ENCODE results near the gene LRRTM4. TPM values are rescaled to one million over a fixed set of nuclear protein-coding genes. Genes with fewer than 3 reads are reported as not detected.

Gene LRRTM4
- polyA plus RNA-seq, 1 experiment = not detected

DNA sequence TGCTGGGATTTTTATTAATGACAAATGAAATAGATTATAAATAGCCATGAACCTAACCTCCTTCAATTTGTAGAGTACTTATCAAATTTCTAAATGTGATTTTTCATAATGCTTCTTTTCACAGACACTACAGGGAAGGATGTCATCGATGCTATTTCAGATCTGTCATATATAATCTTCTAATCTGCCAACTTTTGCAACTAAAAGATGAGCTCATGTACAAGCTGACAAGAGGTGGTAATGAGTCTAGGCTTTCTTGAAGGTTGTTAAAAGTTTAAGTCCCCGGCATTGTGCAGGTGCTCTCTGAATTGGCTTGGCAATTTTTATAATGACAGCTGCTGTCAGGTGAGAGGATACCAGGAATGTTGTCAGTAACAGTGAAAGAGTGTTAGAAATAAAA, 320.4 kb downstream of the LRRTM4 start:
- TF ChIP-seq, protein P1, sequence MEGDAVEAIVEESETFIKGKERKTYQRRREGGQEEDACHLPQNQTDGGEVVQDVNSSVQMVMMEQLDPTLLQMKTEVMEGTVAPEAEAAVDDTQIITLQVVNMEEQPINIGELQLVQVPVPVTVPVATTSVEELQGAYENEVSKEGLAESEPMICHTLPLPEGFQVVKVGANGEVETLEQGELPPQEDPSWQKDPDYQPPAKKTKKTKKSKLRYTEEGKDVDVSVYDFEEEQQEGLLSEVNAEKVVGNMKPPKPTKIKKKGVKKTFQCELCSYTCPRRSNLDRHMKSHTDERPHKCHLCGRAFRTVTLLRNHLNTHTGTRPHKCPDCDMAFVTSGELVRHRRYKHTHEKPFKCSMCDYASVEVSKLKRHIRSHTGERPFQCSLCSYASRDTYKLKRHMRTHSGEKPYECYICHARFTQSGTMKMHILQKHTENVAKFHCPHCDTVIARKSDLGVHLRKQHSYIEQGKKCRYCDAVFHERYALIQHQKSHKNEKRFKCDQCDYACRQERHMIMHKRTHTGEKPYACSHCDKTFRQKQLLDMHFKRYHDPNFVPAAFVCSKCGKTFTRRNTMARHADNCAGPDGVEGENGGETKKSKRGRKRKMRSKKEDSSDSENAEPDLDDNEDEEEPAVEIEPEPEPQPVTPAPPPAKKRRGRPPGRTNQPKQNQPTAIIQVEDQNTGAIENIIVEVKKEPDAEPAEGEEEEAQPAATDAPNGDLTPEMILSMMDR (IDR thresholded peaks at IDR 0.05; ENCODE audit: insufficient read depth, low read depth, low read length) = no peak
- H3K27me3 ChIP-seq (ENCODE audit: control insufficient read depth, insufficient read depth, low read length) = no peaks in the 10 kb centered on the region
- H3K36me3 ChIP-seq (ENCODE audit: control insufficient read depth, insufficient read depth, low read length) = no peaks in the 10 kb centered on the region
- DNase-seq (ENCODE audit: low read depth) = no peak
- ChIA-PET POLR2A (no interaction called here), CTCF (no interaction called here)
- H3K4me3 ChIP-seq (ENCODE audit: low read depth, low read length) = no peak overlapping the region

GRCh38 chr2:77199411-77199810, 322.8 kb downstream of the LRRTM4 start:
- DNase-seq (ENCODE audit: low read depth) = no peak
- no peaks in the 10 kb centered on the region for H3K36me3 ChIP-seq (ENCODE audit: control insufficient read depth, insufficient read depth, low read length)
- TF ChIP-seq, protein P1 (IDR thresholded peaks at IDR 0.05; ENCODE audit: insufficient read depth, low read depth, low read length) = no peak
- no peaks in the 10 kb centered on the region for H3K27me3 ChIP-seq (ENCODE audit: control insufficient read depth, insufficient read depth, low read length)
- ChIA-PET POLR2A (no interaction called here), CTCF (interaction anchor here (0.7 kb wide), 1 partner anchor 192 kb away, joined by 3 read pairs; no protein-coding TSS in a partner anchor)
- H3K4me3 ChIP-seq (ENCODE audit: low read depth, low read length) = no peak overlapping the region

- no peak for DNase-seq (ENCODE audit: low read depth)
- POLR2A ChIA-PET = no interaction called here
- CTCF ChIA-PET = no interaction called here
- TF ChIP-seq, protein P1 (IDR thresholded peaks at IDR 0.05; ENCODE audit: insufficient read depth, low read depth, low read length) = no peak
- Histone ChIP-seq H3K36me3 (ENCODE audit: control insufficient read depth, insufficient read depth, low read length) (no peaks in the 10 kb centered on the region), H3K4me3 (ENCODE audit: low read depth, low read length) (no peak overlapping the region), H3K27me3 (ENCODE audit: control insufficient read depth, insufficient read depth, low read length) (no peaks in the 10 kb centered on the region)
Observed at GRCh38 chr2:77193858-77194448, 328.2 kb downstream of the LRRTM4 start.

DNA sequence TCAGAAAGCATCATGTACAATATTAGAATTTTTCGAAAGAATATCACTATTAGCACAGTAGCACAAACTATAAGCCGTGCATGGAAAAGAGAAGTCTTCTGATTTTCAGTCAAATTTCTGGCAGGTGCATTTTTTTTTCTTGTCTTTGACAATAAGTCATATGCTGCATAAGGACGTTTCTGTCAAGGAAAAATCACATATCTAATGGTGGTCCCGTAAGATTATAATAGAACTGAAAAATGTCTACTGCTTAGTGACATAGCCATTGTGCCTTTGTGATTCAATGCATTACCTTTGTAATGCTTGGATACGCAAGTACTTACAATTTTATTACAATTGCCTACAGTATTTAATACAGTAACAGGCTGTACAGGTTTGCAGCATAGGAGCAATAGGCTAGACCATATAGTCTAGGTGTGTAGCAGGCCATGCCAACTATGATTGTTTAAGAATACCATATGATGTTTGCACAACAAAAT, 329.3 kb downstream of the LRRTM4 start:
- Histone ChIP-seq H3K4me3 (ENCODE audit: low read depth, low read length) (no peak overlapping the region), H3K36me3 (ENCODE audit: control insufficient read depth, insufficient read depth, low read length) (no peaks in the 10 kb centered on the region), H3K27me3 (ENCODE audit: control insufficient read depth, insufficient read depth, low read length) (no peaks in the 10 kb centered on the region)
- ChIA-PET POLR2A (no interaction called here), CTCF (no interaction called here)
- no peak for DNase-seq (ENCODE audit: low read depth)
- TF ChIP-seq, protein P1 (IDR thresholded peaks at IDR 0.05; ENCODE audit: insufficient read depth, low read depth, low read length) = no peak

- POLR2A ChIA-PET = no interaction called here
- CTCF ChIA-PET = no interaction called here
Observed at GRCh38 chr2:77191665-77192064, 330.5 kb downstream of the LRRTM4 start.

More at GRCh38 chr2:77191665-77192064, 330.5 kb downstream of the LRRTM4 start:
- no peaks in the 10 kb centered on the region for H3K36me3 ChIP-seq (ENCODE audit: control insufficient read depth, insufficient read depth, low read length)
- TF ChIP-seq, protein P1 (IDR thresholded peaks at IDR 0.05; ENCODE audit: insufficient read depth, low read depth, low read length) = no peak
- no peak for DNase-seq (ENCODE audit: low read depth)
- no peaks in the 10 kb centered on the region for H3K27me3 ChIP-seq (ENCODE audit: control insufficient read depth, insufficient read depth, low read length)
- H3K4me3 ChIP-seq (ENCODE audit: low read depth, low read length) = no peak overlapping the region

All from BJ (cell line).